ENCODE results near the gene CGA.

CGA gene

GRCh38 chr6:87089135-87089534 lies 5.8 kb downstream of the CGA start:
- DNase-seq = no peak

- DNase-seq = no peak
Observed at GRCh38 chr6:87088076-87088475, 6.8 kb downstream of the CGA start.

- no peak for DNase-seq
Observed at GRCh38 chr6:87082160-87082721, 12.7 kb downstream of the CGA start.

GRCh38 chr6:87078983-87079616 lies 15.8 kb downstream of the CGA start:
- peak in 41 of 51 donors; percentile 3 to 76 (median 39) for DNase-seq

GRCh38 chr6:87075168-87075567 lies 19.7 kb downstream of the CGA start:
- DNase-seq = no peak

GRCh38 chr6:87074101-87074621 lies 20.7 kb downstream of the CGA start:
- peak in 7 of 51 donors; percentile 1 to 44 (median 5) for DNase-seq

- DNase-seq = no peak
Observed at GRCh38 chr6:87071683-87072082, 23.2 kb downstream of the CGA start.

GRCh38 chr6:87070741-87071140 lies 24.2 kb downstream of the CGA start:
- DNase-seq = no peak

- no peak for DNase-seq
Observed at GRCh38 chr6:87068795-87069194, 26.1 kb downstream of the CGA start.

GRCh38 chr6:87066449-87067333 lies 28.2 kb downstream of the CGA start:
- DNase-seq = peak in 16 of 51 donors; percentile 1 to 55 (median 14)

GRCh38 chr6:87065117-87065516 lies 29.8 kb downstream of the CGA start:
- DNase-seq = no peak

- DNase-seq = no peak
Observed at GRCh38 chr6:87059943-87060342, 35.0 kb downstream of the CGA start.

- no peak for DNase-seq
Observed at GRCh38 chr6:87054143-87054833, 40.6 kb downstream of the CGA start.

- no peak for DNase-seq
Observed at GRCh38 chr6:87053312-87053711, 41.6 kb downstream of the CGA start.

GRCh38 chr6:87049779-87050178 lies 45.1 kb downstream of the CGA start:
- no peak for DNase-seq

- DNase-seq = no peak
Observed at GRCh38 chr6:87045521-87046075, 49.3 kb downstream of the CGA start.

GRCh38 chr6:87040729-87041128 lies 54.2 kb downstream of the CGA start:
- no peak for DNase-seq

All from hypothalamus (tissue), 51 donors.